Keratinocyte (primary cell): ENCODE results near the gene ARHGEF38.

Experiments used
- EZH2 ChIP-seq: IDR thresholded peaks from one replicate; pipeline ENCODE4 v1.6.1; 2012; ENCODE audit warnings: inconsistent platforms, mild to moderate bottlenecking, low read length, moderate library complexity
- TF ChIP-seq, protein P1 (sequence below), 3 experiments: IDR thresholded peaks in 1 of 3; conservative IDR thresholded peaks in 1 of 3; optimal IDR thresholded peaks in 1 of 3; 2 replicates in 2 of 3; 3 replicates in 1 of 3; pipeline versions ENCODE3 to v1.5.1; 2011; ENCODE audit warnings: low read length in 3 of 3, mild to moderate bottlenecking in 3 of 3, moderate library complexity in 2 of 3, control low read depth in 1 of 3, inconsistent platforms in 1 of 3; ENCODE audit not compliant: insufficient read depth in 2 of 3; ENCODE audit errors: extremely low read depth in 1 of 3

DNA sequence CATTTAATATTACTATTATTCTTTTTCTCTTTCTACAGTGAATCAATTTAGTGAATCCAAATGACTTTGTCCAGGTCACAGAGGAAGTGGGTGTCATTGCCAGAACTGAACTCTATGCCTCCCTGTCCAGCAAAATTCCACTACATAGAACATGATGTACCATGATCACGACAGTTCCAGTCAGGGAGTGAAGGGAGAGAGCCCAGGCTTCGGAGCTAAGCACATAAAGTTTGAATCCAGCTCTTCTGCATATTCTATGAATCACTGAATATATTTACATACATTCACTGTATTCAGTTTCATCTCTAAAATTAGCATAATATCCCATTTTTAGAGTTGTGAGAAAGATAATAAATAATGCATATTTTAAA is 17.4 kb downstream of the ARHGEF38 start:
- TF ChIP-seq, protein P1, sequence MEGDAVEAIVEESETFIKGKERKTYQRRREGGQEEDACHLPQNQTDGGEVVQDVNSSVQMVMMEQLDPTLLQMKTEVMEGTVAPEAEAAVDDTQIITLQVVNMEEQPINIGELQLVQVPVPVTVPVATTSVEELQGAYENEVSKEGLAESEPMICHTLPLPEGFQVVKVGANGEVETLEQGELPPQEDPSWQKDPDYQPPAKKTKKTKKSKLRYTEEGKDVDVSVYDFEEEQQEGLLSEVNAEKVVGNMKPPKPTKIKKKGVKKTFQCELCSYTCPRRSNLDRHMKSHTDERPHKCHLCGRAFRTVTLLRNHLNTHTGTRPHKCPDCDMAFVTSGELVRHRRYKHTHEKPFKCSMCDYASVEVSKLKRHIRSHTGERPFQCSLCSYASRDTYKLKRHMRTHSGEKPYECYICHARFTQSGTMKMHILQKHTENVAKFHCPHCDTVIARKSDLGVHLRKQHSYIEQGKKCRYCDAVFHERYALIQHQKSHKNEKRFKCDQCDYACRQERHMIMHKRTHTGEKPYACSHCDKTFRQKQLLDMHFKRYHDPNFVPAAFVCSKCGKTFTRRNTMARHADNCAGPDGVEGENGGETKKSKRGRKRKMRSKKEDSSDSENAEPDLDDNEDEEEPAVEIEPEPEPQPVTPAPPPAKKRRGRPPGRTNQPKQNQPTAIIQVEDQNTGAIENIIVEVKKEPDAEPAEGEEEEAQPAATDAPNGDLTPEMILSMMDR (optimal IDR thresholded peaks at IDR 0.05 in 1 of 3, IDR thresholded peaks at IDR 0.05 in 1 of 3, conservative IDR thresholded peaks at IDR 0.05 in 1 of 3; ENCODE audit: extremely low read depth in 1 of 3, insufficient read depth in 2 of 3, low read length in 3 of 3): no peak
- TF ChIP-seq EZH2: no peak
